Stimulated activated CD8-positive, alpha-beta memory T cell treated with anti-CD3 and anti-CD28 coated beads, Interleukin-4, amount 100 ng/mL, for 4 hours (primary cell): ENCODE results near the gene POU2F2.
A peak's percentile ranks its signal among the peaks of the same experiment; 100 is the strongest.

Experiments
- DNase-seq, 2 donors: peaks; one replicate each; pipeline ENCODE4 v3.0.0-alpha.2; 2020; ENCODE audit warnings: low read depth in 2 of 2, low spot score in 1 of 2

Gene POU2F2

GRCh38 chr19:42132030-42132628 is at the start of gene POU2F2:
POU2F2 (minus strand) TSS chr19:42132446; CDS start chr19:42132411, 35 bp downstream.
- peak; percentile 87 to 91 for DNase-seq

- no peak for DNase-seq
Measured at GRCh38 chr19:42178791-42179674, 46.8 kb upstream of the POU2F2 start.

- DNase-seq, result no peak
Measured at GRCh38 chr19:42177686-42178019, 45.4 kb upstream of the POU2F2 start.

DNA sequence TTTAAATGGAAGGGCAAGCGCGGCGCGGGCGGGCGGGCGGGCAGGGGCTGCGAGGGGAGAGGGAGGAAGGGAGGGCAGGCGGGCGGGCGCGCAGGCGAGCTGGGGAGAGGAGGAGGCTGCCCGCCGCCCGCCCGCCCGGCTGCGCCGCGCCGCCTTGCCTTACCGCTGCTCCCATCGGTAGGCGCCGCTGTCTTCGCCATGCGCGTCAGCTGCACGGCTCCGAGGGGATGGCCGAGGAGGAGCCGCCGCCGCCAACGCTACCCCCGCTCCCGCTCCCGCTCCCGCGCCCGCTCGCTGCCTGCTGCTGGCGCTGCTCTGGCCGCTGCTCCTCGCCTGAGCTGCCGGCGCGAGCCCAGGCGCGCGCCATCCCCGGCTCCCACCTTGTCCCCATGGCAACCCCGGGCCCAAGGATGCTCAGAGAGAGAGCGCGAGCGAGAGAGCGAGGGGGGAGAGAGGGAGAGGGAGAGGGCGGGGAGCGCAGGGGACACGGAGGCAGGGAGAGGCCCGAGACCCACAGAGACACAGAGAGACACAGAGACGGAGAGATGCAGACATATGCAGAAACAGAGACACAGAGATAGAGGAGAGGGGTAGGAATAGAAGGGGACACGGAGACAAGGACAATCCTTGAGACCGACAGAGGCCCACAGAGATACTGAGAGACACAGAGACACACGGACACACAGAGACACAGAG is 44.9 kb upstream of the POU2F2 start:
- peak in 1 of 2 donors; percentile 58 for DNase-seq

DNA sequence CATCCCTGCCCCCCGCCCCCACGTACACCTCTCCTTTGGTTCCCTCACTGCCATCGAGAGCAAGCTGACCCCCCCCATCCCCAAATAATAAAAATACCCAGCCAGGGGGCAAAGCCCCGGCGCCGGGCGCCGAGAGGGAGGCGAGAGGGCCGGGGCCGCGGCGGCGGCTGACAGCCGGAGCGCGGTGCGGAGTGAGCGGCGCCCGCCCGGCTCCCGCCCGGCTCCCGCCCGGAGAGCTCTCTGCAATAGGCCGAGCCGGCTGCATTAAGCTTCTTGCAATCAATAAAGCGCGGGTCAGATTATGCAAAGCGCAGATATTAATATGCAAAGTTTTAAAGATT is 44.4 kb upstream of the POU2F2 start:
- DNase-seq, result no peak

DNA sequence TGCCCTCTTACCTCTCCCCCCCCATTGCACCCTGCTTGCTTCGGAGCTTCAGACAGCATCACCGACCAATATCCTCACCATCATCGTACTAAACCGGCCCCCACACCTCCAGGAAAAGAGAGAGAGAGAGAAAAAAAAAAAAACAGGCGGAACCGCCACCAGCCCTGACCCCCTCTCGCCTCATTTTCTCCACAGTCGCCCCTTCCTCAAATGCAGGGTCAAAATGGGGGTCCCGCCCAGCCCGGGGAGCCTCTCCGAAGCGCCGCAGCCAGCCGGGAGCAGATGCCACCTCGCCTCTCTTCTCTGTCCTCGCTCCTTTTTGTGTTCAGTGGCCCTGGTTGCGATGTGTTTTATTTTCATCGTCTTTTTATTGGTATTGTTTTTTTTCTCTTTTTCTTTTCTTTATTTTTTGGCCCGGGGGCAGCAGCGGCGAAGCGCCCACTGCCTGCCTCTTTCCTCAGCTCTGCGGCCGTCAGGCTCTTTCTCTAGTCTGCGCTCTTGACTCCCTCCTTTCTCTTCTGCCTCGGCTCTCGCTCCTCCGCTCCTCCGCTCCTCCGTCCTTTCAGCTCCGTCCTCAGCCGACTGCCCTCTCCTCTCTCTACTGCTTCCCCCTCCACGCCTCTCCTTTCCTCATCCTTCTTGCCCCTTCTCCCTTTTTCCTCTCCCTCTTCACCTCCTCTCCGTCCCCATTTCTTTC is 43.9 kb upstream of the POU2F2 start:
- DNase-seq, result no peak

GRCh38 chr19:42174958-42175734 is 42.9 kb upstream of the POU2F2 start:
- DNase-seq, result no peak

DNA sequence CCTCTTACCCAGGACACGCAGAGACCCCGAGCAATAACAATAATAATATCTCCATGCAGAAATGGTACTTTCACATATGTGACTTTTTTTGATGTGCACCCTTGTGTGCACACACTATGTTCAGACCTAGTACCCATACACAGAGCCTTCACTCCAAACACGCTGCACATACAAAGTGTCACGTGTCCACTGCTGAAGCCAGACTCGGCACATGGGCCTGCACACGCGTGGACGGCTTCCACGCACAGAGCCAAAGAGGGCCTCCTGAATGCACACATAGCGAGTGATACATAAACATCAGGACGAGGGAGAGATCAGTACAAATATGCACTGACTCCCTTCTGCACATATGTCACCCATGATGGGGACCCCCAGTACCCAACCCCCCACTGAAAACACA is 41.9 kb upstream of the POU2F2 start:
- no peak for DNase-seq

- no peak for DNase-seq
Measured at GRCh38 chr19:42173695-42174094, 41.4 kb upstream of the POU2F2 start.

DNA sequence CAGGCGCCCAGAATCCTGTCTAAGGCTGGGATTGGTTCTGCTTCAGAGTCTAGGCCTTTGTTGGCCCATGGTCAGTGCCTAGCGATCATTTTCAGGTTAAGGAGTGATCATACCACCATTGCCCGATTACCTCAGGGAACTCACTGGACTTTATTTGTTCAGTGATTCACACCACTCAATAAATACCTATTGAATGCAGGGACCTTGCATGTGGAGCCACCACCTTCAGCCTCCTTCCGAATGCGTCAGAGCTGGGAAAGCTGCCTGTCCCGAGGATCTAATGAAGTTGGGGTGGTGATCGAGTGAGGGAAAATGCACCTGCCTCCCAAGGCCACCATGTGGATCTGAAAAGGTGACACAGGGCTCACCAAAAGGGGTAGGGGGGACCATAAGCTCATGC is 40.0 kb upstream of the POU2F2 start:
- DNase-seq, result no peak

GRCh38 chr19:42170715-42171114 is 38.5 kb upstream of the POU2F2 start:
- DNase-seq, result no peak

- no peak for DNase-seq
Measured at GRCh38 chr19:42169486-42170413, 37.5 kb upstream of the POU2F2 start.

DNA sequence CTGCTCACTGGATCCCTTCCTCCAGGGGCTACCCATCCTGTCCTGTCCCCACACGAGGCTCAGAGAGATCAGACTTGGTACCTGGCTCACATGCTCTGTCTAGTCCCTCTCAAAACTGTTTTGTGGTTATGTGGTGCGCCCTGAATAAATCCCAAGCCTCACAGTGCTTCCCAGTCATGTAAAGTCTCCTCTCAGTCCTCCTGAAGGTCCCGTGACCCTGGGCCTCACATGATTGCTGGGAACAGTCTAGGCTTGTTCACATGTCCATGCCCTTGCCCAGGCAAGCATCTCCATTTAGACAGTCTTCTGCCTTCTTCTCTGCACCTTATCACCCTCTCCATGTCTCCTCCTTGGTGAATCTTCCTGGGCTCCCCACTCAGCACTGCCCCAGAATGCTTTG is 36.0 kb upstream of the POU2F2 start:
- no peak for DNase-seq

DNA sequence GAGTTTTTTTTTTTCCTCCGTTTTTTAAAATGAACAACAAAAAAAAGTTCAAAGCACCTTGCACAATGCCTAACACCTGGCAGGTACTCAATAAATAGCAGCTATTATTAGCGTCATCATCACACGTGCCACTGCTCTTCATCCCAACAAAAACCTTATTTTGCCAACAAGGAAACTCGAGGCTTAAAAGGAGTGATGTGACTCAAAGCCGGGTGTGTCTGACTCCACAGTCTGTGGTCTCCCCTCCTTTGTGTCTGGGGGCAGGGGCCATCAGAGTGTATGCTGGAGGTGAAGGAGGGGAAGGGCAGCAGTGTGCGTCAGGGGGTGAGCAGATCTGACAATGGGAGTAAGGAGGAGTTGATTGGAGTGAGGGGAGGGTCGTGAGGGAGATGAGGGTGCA is 34.1 kb upstream of the POU2F2 start:
- DNase-seq, result no peak

DNA sequence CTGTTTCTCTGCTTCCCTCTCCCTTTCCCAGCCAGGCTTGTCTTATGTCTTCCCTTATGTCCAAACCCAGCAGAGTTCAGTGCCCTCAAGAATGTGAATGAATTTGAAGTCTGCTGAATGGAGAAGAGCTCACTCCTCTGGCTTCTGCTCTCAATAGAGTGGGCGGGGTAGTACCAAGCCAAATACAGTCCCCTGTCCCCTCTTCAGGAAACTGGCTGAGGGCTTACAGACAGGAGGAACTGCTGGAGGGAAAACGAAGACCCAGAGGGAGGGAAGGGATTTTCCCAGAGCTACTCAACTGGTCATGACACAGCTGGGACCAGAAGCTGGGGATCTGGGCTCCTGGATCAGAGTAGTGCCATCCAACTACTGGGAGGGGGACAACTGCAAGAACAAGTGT is 32.9 kb upstream of the POU2F2 start:
- DNase-seq, result no peak

GRCh38 chr19:42161616-42162263 is 29.5 kb upstream of the POU2F2 start:
- no peak for DNase-seq

DNA sequence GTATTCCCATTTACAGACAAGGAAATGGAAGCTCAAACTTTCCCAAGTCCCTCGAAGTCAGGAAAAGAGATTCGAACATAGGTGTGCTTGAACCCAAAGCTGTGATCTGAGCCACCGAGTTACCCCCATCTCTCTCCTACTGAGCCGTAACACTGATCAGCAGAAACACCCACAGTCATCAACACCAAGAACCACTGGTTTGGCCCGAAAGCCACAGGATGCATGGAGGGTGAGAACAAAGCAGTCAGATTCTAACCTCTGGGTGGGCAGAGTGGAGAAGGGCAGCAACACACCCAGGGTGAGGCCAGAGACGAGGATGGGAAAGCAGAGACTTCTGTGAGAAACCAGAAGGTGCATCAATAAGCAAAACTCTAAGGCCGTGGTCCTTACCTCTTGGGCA is 27.7 kb upstream of the POU2F2 start:
- DNase-seq, result no peak

DNA sequence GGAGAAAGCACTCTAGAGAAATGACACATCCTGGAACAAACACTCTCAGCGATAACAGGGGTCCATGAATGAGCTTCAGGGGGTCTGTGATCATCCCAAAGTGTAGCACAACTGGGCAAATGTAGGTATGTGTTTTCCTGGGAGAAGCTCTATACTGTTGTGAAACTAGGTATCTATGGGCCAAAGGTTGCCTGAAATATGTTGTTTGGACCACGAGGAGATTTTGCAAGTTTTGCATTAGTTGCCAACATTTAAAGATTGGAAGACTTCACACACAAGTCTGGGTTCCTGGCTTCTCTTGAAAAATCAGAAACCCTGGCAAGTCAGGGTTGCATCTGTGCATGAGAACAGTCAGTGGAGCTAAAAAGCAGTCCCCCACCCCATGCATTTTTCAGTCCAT is 26.7 kb upstream of the POU2F2 start:
- no peak for DNase-seq

GRCh38 chr19:42156571-42156970 is 24.3 kb upstream of the POU2F2 start:
- no peak for DNase-seq
